Smooth muscle cell (in vitro differentiated cells): ENCODE data around the gene S100A12. TPM values are rescaled to one million over a fixed set of nuclear protein-coding genes. Genes with fewer than 3 reads are reported as not detected.

ENCODE experiments used
- DNase-seq: peaks from one replicate; lab custom pipeline; 2025; ENCODE audit not compliant: unreplicated experiment; lab: John Stamatoyannopoulos, UW
- H2AFZ ChIP-seq: fragments of 200-600 bp; sonication (generic); 2 replicates; pipeline ENCODE4 v1.6.0; 2016; ENCODE audit warnings: antibody characterized with exemption, low read depth, mild to moderate bottlenecking
- H3F3A ChIP-seq: fragments of 200-600 bp; sonication (generic); 2 replicates; pipeline ENCODE4 v1.6.0; 2017; ENCODE audit warnings: antibody characterized with exemption, low read depth
- H3K27ac ChIP-seq: fragments of 200-600 bp; sonication (generic); 2 replicates; pipeline ENCODE4 v1.5.1; 2016; ENCODE audit warnings: low read depth, mild to moderate bottlenecking
- H3K27me3 ChIP-seq: fragments of 200-600 bp; sonication (generic); 2 replicates; pipeline ENCODE4 v1.6.1; 2016; ENCODE audit warnings: low read depth, mild to moderate bottlenecking
- H3K36me3 ChIP-seq: fragments of 200-600 bp; sonication (generic); 2 replicates; pipeline ENCODE4 v1.5.1; 2016; ENCODE audit warnings: low read depth
- H3K4me1 ChIP-seq: fragments of 200-600 bp; sonication (generic); 2 replicates; pipeline ENCODE4 v1.5.1; 2016; ENCODE audit warnings: low read depth
- H3K4me2 ChIP-seq: fragments of 200-600 bp; sonication (generic); 2 replicates; pipeline ENCODE4 v1.6.0; 2016; ENCODE audit warnings: mild to moderate bottlenecking
- H3K4me3 ChIP-seq: fragments of 200-600 bp; sonication (generic); 2 replicates; pipeline ENCODE4 v1.5.1; 2016; ENCODE audit warnings: mild to moderate bottlenecking
- H3K79me2 ChIP-seq: fragments of 200-600 bp; sonication (generic); 2 replicates; pipeline ENCODE4 v1.6.0; 2016; ENCODE audit warnings: low read depth, mild to moderate bottlenecking
- H3K9ac ChIP-seq: fragments of 200-600 bp; sonication (generic); 2 replicates; pipeline ENCODE4 v1.6.0; 2016; ENCODE audit warnings: low read depth
- H3K9me3 ChIP-seq: fragments of 200-600 bp; sonication (generic); replicated peaks from 2 replicates; pipeline ENCODE4 v1.5.1; 2016; ENCODE audit warnings: low read depth
- H4K20me1 ChIP-seq: fragments of 200-600 bp; sonication (generic); 2 replicates; pipeline ENCODE4 v1.6.0; 2016; ENCODE audit warnings: low read depth
- WGBS: methylation state at CpG from one replicate; pipeline ENCODE4 v1.1.7; 2016; ENCODE audit warnings: low lambda C conversion rate; 5-methylcytosine and 5-hydroxymethylcytosine counted together
- polyA plus RNA-seq: library from polyadenylated mRNA; unstranded; fragments of >200 nt; fragmentation: Nextera tagmentation; extraction: Ambion mirVana; gene quantifications from 2 replicates; pipeline ENCODE4 v1.2.1, GENCODE V29; 2016
- total RNA-seq: library from RNA; depleted of rRNA; stranded (reverse); fragments of >200 nt; gene quantifications from 2 replicates; pipeline ENCODE4 v1.2.3, GENCODE V29; 2014
- TF ChIP-seq, protein P1 (sequence below): fragments of 200-600 bp; sonication (generic); IDR thresholded peaks from 2 replicates; pipeline ENCODE4 v1.5.1; 2017; ENCODE audit warnings: borderline replicate concordance, mild to moderate bottlenecking, antibody characterized with exemption; ENCODE audit not compliant: insufficient read depth, poor library complexity, severe bottlenecking

S100A12 gene
- total and polyA plus RNA-seq, 2 experiments from 2014 or later = not detected

DNA sequence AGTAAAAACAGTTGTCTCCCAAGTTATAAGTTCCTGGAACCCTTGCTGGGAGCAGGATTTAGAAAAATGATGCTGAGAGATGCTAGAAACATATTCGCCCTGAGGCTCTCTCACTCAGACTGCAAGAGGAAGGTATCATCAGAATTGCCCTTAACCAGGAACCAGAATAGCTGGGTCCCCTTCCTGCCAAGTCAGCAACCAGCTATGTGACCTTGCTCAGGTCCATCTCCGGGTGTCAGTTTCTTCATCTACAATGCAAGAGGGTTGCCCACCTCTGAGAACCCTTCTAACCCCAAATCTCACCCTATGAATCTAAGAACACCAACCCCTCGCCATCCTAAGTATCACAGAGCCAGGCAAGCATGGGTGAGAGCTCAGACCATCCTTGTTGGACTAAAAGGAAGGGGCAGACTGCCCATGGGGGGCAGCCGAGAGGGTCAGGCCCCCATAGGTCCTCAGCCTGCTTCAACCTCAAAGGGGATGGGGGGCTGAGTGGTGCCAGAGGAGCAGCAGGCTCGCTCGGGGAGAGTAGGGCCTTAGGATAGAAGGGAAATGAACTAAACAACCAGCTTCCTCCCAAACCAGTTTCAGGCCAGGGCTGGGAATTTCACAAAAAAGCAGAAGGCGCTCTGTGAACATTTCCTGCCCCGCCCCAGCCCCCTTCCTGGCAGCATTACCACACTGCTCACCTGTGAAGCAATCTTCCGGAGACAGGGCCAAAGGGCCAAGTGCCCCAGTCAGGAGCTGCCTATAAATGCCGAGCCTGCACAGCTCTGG, 18.2 kb downstream of the S100A12 start:
- H3K4me1 ChIP-seq = no peaks in the 10 kb centered on the region
- no peak overlapping the region for H2AFZ ChIP-seq
- no peaks in the 10 kb centered on the region for H3K9me3 ChIP-seq
- no peak overlapping the region for H3K4me2 ChIP-seq
- no peaks in the 10 kb centered on the region for H3K79me2 ChIP-seq
- no peak overlapping the region for H3K27ac ChIP-seq
- TF ChIP-seq, protein P1, sequence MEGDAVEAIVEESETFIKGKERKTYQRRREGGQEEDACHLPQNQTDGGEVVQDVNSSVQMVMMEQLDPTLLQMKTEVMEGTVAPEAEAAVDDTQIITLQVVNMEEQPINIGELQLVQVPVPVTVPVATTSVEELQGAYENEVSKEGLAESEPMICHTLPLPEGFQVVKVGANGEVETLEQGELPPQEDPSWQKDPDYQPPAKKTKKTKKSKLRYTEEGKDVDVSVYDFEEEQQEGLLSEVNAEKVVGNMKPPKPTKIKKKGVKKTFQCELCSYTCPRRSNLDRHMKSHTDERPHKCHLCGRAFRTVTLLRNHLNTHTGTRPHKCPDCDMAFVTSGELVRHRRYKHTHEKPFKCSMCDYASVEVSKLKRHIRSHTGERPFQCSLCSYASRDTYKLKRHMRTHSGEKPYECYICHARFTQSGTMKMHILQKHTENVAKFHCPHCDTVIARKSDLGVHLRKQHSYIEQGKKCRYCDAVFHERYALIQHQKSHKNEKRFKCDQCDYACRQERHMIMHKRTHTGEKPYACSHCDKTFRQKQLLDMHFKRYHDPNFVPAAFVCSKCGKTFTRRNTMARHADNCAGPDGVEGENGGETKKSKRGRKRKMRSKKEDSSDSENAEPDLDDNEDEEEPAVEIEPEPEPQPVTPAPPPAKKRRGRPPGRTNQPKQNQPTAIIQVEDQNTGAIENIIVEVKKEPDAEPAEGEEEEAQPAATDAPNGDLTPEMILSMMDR = no peak
- H3K27me3 ChIP-seq = no peaks in the 10 kb centered on the region
- H4K20me1 ChIP-seq = no peaks in the 10 kb centered on the region
- no peak overlapping the region for H3K9ac ChIP-seq
- H3K4me3 ChIP-seq = no peak overlapping the region
- H3F3A ChIP-seq = no peaks in the 10 kb centered on the region
- DNase-seq = no peak
- 82% methylated on average over 10 of the region's 10 CpGs for WGBS
- no peaks in the 10 kb centered on the region for H3K36me3 ChIP-seq

DNA sequence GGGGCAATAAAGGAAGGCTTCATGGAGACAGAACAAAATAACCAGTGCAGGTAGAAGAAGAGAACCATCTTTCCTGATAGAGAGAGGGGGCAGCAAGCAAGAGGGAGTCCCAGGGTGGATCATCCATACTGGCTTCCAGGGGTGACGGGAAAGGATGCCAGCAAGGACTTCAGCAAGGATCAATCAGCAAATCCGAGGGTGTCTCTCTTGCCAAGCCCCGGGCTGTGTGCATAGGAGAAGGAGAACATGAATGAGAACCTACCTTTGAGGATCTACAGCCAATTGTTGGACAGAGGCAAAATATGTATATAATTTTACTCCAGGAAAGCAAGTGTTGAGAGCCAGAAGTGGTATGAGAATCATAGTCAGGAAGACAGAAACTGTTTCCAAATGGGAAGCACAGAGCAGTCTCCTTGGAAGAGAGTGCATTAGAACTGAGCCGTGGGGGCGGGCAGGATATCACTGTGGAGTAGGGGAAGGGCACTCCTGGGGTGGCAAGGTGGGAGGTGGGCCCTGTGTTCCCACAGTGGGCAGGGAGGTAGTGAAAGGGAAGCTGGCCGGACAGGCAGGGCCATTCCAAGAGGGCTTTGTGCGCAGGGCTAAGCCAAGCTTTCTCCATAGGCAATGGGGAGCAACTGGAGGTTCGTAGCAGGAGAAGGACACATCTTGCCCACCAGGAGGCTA, 18.9 kb downstream of the S100A12 start:
- H3K4me3 ChIP-seq = no peak overlapping the region
- no peaks in the 10 kb centered on the region for H3K9me3 ChIP-seq
- H4K20me1 ChIP-seq = no peaks in the 10 kb centered on the region
- H3F3A ChIP-seq = no peaks in the 10 kb centered on the region
- TF ChIP-seq, protein P1 = no peak
- 84% methylated on average over 8 of the region's 8 CpGs for WGBS
- H3K27ac ChIP-seq = no peak overlapping the region
- H3K79me2 ChIP-seq = no peaks in the 10 kb centered on the region
- H3K9ac ChIP-seq = no peak overlapping the region
- no peak for DNase-seq
- no peaks in the 10 kb centered on the region for H3K27me3 ChIP-seq
- H2AFZ ChIP-seq = no peak overlapping the region
- H3K36me3 ChIP-seq = no peaks in the 10 kb centered on the region
- H3K4me1 ChIP-seq = no peaks in the 10 kb centered on the region
- H3K4me2 ChIP-seq = no peak overlapping the region

DNA sequence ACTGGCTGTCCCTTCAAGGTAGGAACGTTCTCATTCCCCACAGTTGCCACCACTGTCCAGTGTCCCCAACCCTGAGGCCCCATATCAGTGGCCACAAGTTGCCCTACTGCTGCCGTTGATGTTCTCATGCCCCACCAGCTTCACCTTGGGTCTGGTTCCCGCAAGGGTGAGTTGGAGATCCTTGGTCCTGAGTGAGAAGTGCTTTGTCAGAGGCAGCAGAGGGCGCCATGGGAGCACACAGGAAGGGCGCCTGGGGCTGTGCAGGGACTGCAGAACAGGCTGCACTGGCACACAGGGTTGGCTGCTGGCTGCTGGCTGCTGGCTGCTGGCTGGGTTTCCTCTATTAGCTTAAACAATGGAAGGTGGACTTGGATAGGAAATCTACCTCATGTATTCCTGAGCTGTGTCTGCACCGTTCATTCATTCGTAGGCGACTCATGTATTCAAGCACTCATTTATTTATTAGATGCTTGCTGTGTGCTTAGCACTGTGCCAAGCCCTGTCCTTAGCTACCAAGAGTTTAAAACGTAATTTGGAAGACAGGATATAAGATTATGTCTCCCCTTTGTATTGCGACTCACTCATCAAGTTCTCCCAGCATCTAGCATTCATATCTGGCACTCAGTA, 19.9 kb downstream of the S100A12 start:
- no peaks in the 10 kb centered on the region for H3F3A ChIP-seq
- H3K9me3 ChIP-seq = no peaks in the 10 kb centered on the region
- no peak for DNase-seq
- no peak overlapping the region for H3K9ac ChIP-seq
- peaks cover 7% of the 10 kb centered on the region for H3K27me3 ChIP-seq
- H3K27ac ChIP-seq = no peak overlapping the region
- 46% methylated on average over 10 of the region's 10 CpGs for WGBS
- no peak overlapping the region for H3K4me3 ChIP-seq
- H2AFZ ChIP-seq = no peak overlapping the region
- no peak overlapping the region for H3K4me2 ChIP-seq
- TF ChIP-seq, protein P1 = peak; percentile 34
- H4K20me1 ChIP-seq = no peaks in the 10 kb centered on the region
- no peaks in the 10 kb centered on the region for H3K36me3 ChIP-seq
- H3K79me2 ChIP-seq = no peaks in the 10 kb centered on the region
- H3K4me1 ChIP-seq = no peaks in the 10 kb centered on the region
